ENCODE measurements around the gene NATD1. TPM values are rescaled to one million over a fixed set of nuclear protein-coding genes. Genes with fewer than 3 reads are reported as not detected.
"Not testable (repeated sequence)": the region's sequence is repeated elsewhere in the genome, so short reads cannot be mapped to it uniquely, and the experiment has no call there.

The NATD1 gene
- total RNA-seq, 1 donor from 2014 or later, result 5.6 TPM

DNA sequence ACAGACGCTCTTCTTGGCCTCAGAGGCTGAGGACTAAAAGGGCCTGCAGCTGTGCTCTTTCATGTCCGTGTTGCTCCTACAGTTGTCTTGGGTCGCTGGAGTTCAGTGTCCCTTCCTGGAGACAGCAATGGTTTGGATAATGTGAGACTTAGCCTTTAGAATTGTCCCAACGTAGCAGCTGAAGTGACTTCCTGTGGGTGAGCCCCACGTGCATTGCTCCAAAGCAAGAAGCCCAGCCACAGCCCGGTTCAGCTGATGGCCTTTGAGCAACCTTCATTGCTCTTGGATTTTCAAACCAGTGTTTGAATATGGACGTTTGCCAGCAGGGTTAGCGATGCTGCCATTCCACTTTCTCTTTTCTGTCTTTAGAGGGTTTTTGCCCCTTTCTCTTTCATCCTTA lies 59.0 kb downstream of the NATD1 start:
- no peak for DNase-seq (ENCODE audit: low spot score)

DNA sequence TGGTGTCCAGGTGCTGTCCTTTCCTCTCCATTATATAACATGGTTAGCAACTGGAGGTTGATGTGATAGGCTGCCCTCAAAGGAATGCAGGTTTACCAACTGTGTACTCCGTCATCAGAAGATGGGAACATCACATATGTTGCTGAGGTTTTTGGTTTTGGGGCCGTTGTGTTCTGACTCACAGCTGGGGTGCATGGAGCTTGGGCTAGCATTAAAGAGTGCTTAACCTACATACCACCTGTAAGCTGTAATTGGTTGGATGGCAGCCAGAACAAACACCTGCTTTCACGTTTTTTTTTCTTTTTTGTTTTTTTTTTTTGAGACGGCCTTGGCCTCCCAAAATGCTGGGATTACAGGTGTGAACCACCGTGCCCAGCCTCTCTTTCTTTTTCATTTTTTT lies 60.2 kb downstream of the NATD1 start:
- no peak for DNase-seq (ENCODE audit: low spot score)

DNA sequence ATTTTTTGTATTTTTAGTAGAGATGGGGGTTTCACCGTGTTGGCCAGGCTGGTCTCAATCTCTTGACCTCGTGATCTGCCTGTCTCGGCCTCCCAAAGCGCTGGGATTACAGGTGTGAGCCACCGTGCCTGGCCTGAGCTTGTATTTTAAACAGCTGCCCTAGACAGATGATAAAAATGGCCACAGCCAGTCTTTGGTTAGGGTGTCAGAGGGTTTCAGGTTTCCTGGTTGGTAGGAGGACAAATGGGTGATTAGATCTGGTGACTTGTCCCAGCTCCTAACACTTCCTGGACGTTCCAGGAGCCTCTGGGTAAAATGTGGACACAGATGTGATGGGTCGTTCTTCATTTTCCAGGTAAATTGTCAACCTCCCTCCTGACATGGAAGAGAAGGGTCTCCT lies 60.8 kb downstream of the NATD1 start:
- DNase-seq (ENCODE audit: low spot score), result not testable (repeated sequence)

- DNase-seq (ENCODE audit: low spot score), result no peak
These were observed 61.5 kb downstream of the NATD1 start for GRCh38 chr17:21191698-21192097.

- DNase-seq (ENCODE audit: low spot score), result no peak
These were observed 63.1 kb downstream of the NATD1 start for GRCh38 chr17:21190078-21190477.

DNA sequence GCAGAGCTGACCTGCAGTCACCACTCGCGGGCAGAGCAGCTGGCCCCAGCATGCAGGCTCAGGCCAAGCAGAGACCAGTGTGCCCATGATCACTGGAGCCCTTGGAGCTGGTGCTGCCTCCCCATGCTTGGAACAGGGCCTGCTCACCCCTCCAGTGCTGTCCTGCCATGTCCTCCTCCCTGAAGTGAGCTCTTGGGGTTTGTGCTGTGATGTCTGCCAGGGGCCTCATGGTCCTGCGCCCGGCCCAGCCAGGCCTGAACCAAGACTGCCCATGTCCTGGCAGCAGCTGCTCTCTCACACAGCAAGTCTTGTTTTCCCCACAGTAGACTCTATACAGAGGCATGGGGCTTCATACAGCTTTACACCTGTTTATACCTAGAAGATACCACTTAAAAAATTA lies 63.8 kb downstream of the NATD1 start:
- no peak for DNase-seq (ENCODE audit: low spot score)

Other genes starting within 250 kb of the NATD1 start
- 245 TPM for gene USP22, start 210.4 kb downstream of the NATD1 start, total RNA-seq
- 20.2 TPM for gene DHRS7B, start 126.4 kb downstream of the NATD1 start, total RNA-seq
- gene TMEM11, start 39.2 kb downstream of the NATD1 start, total RNA-seq, result 20.4 TPM
- gene MAP2K3, start 31.3 kb upstream of the NATD1 start, total RNA-seq, result 55.2 TPM
- gene KCNJ12, start 122.9 kb upstream of the NATD1 start, total RNA-seq, result 1.6 TPM

All from ureter (tissue), 1 donor.